NK-92 (cell line): Measurements from ENCODE around the gene STMN3.

Experiments used
- DNase-seq: peaks from one replicate; lab custom pipeline; 2025; ENCODE audit not compliant: unreplicated experiment; lab: John Stamatoyannopoulos, UW

The STMN3 gene

GRCh38 chr20:63692436-63693082, 39.3 kb upstream of the STMN3 start:
- DNase-seq: no peak

- DNase-seq: no peak
These were observed 38.6 kb upstream of the STMN3 start for GRCh38 chr20:63691711-63692435.

DNA sequence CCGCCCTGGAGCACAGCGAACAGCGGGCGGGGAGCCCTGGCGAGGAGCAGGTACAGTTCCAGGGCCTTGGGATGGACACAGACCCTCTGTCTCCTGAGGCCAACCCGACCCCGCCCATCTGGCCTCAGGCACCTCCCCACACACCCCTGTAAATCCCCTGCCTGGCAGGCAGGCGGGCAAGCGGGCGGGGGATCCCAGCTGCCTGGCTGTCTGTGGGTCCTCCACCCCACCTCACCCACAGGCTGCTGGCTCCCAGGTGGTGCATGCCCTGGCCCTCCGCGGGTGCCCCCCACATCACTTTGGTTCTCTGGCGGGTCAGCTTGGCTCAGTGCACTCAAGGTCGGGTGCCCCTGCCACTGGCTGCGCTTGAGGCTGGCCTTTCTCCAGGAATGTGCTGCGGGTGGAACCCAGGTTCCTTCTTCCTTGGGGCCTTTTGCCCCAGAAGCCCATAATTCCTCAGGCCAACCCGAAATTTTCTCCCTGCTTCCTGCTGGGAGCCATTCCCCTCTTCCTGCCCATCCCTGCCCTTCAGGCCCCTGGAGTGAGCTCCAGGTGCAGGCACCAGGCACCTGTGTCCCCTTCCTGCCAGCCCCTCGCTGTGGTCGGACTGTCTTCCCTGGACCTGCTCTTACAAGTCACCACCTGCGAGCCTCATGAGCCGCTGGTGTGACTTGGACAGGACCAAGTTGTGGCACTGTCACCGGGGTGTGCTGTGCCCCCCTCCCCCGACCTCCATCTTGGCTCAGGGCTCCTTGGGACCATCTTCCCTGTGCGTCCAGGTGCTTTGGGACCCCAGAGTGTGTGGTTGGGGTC, 37.9 kb upstream of the STMN3 start:
- no peak for DNase-seq

DNA sequence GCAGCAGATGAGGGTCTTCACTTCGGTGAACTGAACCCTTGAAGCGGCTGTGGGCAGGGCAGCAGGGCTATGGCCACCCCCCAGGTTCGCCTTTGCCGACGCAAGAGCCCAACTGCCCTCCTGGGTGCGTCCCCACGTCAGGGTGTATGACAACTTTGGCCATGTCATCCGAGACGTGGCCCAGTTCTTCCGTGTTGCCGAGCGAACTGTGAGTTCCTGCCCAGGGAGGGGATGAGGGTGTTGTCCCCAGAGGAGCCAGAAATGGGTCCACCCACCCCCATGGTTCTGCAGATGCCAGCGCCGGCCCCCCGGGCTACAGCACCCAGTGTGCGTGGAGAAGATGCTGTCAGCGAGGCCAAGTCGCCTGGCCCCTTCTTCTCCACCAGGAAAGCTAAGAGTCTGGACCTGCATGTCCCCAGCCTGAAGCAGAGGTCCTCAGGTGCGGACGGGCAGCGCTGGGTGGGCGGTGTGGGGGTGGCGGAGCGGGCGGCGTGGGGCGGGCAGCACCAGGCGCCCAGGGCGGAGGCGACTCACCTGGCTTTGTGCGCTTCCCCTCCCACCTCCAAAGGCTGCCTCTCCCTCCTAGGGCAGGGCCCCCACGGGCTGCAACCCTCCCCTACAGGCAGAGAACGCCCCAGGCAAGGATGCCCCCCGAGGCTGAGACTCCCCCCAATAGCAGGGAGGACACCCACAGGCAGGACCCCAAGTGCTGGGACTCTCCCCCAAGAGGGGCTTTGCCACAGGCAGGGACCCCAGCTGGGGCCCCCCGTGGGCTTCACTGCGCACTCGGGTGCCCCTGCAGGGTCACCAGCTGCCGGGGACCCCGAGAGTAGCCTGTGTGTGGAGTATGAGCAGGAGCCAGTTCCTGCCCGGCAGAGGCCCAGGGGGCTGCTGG, 37.0 kb upstream of the STMN3 start:
- DNase-seq: no peak

- DNase-seq: no peak
These were observed 36.1 kb upstream of the STMN3 start for GRCh38 chr20:63689046-63690002.

- no peak for DNase-seq
These were observed 35.2 kb upstream of the STMN3 start for GRCh38 chr20:63688228-63689045.

GRCh38 chr20:63687419-63688178, 34.4 kb upstream of the STMN3 start:
- DNase-seq: no peak

GRCh38 chr20:63686492-63687321, 33.5 kb upstream of the STMN3 start:
- no peak for DNase-seq

- no peak for DNase-seq
These were observed 32.9 kb upstream of the STMN3 start for GRCh38 chr20:63686094-63686491.

- no peak for DNase-seq
These were observed 32.2 kb upstream of the STMN3 start for GRCh38 chr20:63685269-63686026.

DNA sequence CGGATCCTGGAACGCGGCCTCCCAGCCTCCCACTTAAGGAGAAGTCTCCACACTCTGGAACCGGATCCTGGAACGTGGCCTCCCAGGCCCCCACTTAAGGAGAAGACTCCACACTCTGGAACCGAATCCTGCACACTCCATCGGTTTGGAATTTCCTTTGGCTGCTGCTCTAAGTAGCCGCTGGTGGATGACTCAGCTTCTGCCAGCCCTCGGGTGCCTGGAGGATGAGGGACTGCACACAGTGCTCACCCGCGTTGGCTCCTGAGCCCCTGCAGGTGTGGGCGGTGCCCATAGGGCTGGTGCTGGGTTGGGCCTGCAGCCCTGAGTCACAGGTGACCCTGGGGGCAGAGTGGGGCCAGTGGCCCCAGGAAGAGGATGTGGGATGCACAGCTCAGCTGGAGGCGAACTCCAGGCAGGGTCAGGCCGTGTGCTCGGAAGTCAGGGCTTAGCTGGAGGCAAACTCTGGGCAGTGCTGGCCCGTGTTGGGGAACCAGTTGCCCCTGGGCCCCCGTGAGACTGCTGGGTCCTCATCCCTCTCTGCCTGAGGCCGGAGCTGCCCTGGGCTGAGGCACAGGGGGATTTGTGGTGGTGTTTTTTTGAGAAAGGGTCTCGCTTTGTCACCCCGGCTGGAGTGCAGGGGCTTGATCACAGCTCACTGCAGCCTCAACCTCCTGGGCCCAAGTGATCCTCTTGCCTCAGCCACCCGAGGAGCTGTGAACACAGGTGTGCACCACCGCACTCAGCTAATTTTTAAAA, 29.3 kb upstream of the STMN3 start:
- no peak for DNase-seq

GRCh38 chr20:63681609-63682142, 28.5 kb upstream of the STMN3 start:
- no peak for DNase-seq

DNA sequence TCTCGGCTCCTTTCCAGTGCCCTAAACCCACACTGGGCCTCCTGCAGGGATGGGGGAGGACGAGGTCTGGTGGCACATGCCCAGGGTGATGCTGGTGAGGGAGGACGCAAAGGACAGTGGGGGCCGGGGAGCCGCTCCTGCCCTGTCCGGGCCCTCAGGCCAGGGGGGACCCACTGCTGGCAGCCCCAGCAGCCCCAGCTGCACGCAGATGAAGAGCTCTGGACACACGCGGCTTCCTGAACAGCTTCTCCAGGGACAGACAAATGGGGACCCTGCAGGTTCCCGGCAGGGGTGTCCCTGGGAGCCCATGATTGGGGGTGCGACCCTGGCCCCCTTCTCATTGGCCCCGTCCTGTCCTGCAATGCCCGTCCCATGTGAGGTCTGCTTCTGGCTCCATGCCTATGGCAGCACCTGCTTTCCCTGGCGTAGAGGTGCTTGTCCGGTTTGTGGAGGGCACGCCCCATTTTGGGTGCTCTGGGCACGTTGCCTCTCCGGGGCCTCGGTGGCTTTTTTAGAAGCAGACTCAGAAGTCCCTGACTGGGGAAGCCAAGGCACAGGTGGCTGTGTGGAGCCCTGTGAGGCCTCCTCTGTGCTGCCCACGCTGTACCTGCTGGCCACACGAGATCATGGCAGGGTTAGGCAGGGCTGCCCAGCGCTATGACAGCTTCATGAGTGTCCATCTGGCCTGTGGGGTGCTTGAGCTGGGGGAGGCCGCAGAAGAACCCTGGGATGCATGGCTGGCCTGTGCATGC, 27.8 kb upstream of the STMN3 start:
- no peak for DNase-seq

GRCh38 chr20:63680427-63680826, 27.2 kb upstream of the STMN3 start:
- DNase-seq: no peak

DNA sequence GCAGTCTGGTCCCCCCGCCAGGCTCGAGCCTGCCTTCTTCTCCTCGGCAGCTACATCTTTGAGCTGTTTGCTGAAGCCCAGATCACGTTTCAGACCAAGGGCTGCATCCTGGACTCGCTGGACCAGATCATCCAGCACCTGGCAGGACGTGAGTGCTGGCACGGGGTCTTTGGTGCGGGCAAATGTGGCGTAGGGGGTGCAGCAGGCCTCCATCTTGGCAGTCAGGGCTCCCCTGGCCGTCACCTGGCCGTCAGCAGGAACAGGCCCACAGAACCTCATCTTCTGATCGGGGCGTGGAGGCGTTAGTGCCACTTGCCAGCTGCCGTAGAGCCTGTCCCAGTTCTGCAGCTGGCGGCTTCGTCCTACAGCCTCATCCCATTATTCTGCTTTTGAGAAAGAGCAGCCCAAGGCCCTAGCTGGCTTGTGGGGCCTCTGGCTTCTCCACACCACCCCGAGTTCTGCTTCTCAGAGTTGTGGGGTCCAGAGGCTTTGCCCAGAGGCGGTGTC, 26.6 kb upstream of the STMN3 start:
- no peak for DNase-seq
